ENCODE data around the gene SEBOX.

The SEBOX gene

DNA sequence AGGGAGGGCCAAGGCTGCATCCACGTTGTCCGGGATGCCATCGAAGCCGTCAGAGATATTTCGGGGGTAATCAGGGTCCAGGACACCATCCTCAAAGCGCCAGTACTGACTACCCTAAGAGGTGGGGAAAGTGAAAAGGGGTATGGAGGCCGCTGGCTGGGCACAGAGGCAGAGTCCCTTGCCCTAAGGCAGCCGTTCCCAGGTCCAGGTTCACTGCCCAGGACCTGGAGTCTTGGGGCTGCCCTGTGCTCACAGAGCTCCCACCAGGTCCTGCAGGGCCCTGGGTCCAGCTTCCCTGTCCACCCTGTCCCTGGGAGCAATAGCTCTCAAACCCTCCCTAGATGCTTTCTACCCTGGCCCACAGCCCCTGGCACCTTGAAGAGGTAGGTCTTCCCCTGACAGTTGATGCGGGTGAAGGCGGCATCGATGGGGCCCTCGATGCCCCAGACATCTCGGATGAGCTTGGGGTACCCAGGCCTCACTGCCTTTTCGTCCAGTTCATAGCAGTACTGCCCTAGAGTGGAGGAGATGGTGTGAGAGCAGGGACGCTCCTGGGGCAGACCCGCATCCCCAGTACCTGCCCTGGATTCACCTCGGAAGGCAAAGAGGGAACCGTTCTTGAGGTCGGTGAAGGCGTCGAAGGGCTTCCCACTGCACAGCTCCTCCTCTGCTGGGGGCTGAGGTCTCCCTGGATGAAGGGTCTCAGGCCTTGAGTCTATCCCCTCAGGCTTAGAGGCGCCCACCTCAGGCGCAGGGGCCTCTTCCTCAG is 4.1 kb upstream of the SEBOX start:
- no peak for DNase-seq (ENCODE audit: low read depth in 2 of 2)

DNA sequence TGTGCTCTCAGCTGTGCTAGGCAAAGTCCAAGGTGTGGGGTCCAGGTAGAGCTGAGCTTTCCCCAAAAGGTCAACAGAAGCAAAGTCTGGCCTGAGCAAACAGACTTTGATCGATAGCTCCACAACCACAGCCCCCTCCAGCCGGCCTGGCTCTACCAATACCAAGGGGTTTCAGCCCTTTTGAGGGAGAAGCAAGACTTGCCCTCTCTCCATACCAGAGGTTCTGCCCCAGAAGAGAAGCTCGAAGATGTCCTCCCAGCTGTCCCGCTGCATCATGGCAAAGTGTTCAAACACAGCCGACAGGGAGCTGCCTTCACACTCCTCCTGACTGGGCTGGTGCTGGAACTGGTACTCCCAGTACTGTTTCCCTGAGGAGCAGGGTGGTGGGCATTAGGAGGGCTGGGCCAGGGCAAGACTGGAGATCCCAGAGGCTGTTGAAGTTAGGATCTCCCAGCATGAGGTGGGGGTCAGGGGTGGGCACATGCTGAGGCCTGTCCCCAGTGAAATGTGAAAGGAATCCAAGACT is 3.4 kb upstream of the SEBOX start:
- no peak for DNase-seq (ENCODE audit: low read depth in 2 of 2)

GRCh38 chr17:28367641-28368305 is 2.8 kb upstream of the SEBOX start:
- DNase-seq (ENCODE audit: low read depth in 2 of 2), result no peak

GRCh38 chr17:28366605-28367004 is 1.6 kb upstream of the SEBOX start:
- DNase-seq (ENCODE audit: low read depth in 2 of 2), result no peak

DNA sequence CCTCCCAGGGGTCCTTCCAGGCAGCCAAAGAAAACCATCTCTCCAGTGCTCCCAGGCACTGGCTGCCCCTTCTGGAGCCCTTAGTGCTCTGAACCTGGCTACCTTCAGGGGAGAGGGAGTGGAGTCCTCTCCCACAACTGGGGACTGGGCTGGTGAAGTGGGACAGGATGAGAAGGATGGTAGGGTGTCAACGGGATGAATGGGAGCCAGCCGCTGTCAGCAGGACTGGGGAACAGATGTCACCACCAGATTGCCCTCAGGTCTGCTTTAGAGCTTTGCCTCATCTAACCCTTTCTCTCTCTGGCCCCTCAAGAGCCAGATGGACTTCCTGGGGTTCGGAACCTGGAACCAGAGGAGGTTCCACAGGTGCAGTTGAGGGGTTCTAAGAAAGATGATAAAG is 488 bp upstream of the SEBOX start:
- DNase-seq (ENCODE audit: low read depth in 2 of 2), result no peak

- DNase-seq (ENCODE audit: low read depth in 2 of 2), result no peak
Measured at GRCh38 chr17:28363776-28364650, 986 bp downstream of the SEBOX start.

DNA sequence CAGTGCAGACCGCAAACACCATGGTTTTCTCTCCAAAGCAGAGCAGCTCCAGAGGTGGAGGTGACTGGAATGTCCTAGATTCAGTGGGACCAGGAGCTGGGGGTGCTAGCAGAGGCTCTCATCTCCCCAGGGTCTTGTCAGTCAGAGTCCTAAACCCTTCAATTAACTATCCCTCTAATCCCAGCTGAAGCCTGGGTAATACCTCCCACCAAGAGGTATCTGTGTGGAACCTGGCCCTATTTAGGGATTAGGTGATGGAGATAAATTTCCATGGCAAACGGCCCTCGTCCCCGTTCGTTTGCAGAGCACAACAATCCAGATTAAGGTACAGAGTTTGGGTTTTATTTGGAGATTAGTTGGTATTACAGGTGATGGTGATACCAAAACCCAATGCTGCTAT is 1.8 kb downstream of the SEBOX start:
- no peak for DNase-seq (ENCODE audit: low read depth in 2 of 2)

GRCh38 chr17:28357901-28358197 is 7.2 kb downstream of the SEBOX start:
- DNase-seq (ENCODE audit: low read depth in 2 of 2), result no peak

GRCh38 chr17:28357061-28357900 is 7.7 kb downstream of the SEBOX start, which contains the start of gene POLDIP2:
Gene POLDIP2, minus strand, starts transcription at chr17:28357527. Its CDS starts 79 bp downstream, at chr17:28357448.
- peak; percentile 92 to 93 for DNase-seq (ENCODE audit: low read depth in 2 of 2)

DNA sequence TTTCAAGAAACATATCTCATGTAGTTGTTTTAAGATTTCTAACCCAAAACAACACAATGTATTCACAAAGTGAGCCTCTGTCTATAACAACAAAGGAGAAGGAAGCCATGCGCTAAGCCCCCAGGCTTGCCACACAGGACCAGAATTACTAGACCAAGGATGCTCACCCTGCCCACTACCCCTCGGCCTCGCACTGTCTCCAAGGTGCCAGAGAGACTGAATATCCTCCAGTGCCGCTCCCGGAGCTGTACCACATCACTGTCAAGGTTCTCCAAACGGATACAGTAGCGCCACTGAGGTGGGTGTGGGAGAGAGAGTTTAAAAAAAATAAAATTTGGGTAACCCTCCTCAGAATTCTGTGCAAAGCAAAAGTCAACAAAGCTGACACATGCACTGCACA is 14.7 kb downstream of the SEBOX start:
- no peak for DNase-seq (ENCODE audit: low read depth in 2 of 2)

GRCh38 chr17:28348979-28349378 is 16.0 kb downstream of the SEBOX start:
- no peak for DNase-seq (ENCODE audit: low read depth in 2 of 2)

DNA sequence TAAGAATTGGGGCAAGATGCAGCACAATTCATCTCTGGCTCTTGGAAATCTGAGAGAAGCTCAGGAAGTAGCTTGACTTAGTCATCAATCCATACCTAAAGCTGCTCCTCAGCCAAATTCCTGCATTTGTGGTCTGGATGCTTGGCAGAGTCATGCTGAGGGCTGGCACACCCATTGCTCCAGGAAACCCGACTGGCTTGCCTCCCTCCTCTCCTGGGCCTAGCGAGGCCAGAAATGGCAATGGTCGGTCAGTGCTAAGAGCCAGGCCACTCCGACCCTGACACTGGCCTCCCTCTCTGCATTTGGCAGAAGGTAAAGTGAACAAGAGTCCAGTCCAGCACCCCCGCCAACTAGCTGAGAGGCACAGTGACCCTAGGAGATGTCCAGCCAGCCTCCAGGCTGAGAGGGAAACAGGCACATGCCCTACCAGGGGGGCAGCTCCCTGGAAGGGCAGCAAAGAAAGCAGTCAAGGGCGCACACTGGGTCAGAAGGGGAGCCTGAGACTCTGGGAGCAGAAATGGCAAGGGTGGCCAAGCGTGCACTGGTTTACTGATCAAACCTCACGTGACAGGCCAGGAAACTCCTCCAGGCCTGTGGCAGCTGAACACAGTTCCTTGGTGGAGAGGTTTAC is 17.6 kb downstream of the SEBOX start:
- no peak for DNase-seq (ENCODE audit: low read depth in 2 of 2)

DNA sequence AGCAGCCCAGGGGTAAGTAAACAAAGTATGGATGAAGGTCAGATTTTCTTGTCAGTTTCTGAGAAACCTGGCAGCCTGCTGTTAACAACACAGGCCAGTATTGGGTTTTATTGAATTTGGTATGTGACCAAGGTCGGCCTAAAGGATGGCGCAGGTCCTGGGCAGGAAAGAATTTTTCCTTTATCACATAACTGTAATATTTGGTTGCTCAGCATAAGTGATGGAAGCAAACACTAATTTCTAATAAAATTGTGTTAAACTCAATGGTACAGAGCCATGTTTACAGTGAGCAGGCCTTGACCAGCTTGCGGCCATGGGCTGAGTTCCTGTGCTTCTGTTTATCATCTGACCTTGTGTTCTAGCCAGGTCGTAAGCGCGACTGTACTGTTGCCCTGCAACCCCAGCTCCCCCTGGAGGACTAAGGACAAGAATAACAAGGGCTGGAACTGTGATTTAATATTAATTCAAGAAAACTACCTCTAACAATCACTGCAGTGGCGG is 18.2 kb downstream of the SEBOX start:
- DNase-seq (ENCODE audit: low read depth in 2 of 2), result no peak

DNA sequence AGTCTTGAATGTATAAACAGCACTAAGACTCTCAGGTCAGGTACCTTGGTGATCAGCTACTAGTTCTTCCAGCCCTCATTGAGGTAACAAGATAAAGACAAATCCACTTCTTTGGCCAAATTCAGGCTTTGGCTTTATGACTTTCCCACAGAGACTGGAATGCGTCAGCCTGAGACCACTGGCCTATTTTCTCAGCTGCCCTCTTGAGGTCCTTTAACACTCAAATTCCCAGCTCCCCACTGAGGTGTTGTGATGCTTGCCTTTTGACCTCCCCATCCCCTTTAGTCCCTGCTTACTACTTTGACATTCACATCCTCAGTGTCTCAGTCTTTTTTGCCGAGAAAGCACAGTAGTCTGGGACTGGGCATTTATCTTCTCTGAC is 18.8 kb downstream of the SEBOX start:
- DNase-seq (ENCODE audit: low read depth in 2 of 2), result no peak

DNA sequence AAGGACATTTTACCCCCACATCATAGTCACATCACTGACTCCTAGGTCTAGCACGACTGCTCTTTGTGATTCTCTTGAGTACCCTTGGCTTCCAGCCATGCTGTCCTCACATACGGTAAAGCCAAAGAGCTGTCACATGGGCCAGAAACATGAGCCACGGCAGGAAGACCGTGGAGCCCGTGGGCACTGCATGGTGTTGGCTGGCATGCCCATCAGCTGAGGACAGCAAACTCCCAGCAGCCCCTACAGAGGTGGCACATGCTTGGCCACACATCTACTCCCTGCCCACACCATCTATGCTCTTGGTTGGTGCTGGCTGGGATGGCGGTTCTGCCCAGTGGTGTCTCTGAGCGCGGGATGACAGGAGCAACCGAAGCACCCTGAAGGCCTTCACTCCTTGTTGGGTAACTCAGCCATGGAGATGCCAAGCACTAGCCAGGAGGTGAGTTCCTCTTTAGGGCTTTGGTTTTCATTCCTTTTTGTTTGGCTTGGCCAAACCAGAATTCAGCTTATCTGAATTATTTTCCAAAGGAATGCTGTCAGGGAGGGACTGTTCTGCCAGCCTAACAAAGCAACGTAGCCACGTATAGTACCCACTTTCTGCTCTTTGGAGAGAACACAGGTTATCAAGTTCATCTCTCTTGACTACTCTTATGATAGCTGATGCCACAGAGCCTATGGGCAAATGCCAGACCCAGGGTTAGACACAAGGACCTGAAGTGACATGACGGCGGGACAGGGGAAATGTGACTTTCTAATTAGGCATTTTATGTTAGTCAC is 19.4 kb downstream of the SEBOX start:
- DNase-seq (ENCODE audit: low read depth in 2 of 2), result no peak

DNA sequence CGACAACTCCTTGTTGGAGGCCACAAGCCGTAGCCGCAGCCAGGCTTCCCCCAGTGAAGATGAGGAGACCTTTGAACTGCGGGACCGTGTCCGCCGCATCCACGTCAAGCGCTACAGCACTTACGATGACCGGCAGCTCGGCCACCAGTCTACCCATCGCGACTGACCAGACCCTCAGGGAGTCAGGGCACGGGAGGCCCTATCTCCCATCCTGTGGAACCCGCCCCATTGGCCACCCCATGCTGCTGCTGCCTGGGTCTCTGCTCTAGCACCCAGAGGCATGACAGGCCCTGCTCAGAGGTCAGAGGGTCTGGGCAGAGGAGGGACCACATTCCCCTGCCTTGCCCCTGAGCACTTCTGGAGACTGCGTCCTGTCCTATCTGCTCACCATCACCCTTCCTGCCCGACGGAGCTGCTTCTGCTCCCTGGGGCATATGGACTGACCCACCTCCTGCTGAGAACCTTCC is 20.5 kb downstream of the SEBOX start:
- DNase-seq (ENCODE audit: low read depth in 2 of 2), result no peak

- DNase-seq (ENCODE audit: low read depth in 2 of 2), result no peak
Measured at GRCh38 chr17:28344011-28344410, 21.0 kb downstream of the SEBOX start.

GRCh38 chr17:28343491-28343932 is 21.5 kb downstream of the SEBOX start:
- DNase-seq (ENCODE audit: low read depth in 2 of 2), result no peak

- no peak for DNase-seq (ENCODE audit: low read depth in 2 of 2)
Measured at GRCh38 chr17:28342313-28342712, 22.7 kb downstream of the SEBOX start.

GRCh38 chr17:28341516-28341915 is 23.5 kb downstream of the SEBOX start:
- no peak for DNase-seq (ENCODE audit: low read depth in 2 of 2)
